ENCODE measurements around the gene CAPN1.

DNA sequence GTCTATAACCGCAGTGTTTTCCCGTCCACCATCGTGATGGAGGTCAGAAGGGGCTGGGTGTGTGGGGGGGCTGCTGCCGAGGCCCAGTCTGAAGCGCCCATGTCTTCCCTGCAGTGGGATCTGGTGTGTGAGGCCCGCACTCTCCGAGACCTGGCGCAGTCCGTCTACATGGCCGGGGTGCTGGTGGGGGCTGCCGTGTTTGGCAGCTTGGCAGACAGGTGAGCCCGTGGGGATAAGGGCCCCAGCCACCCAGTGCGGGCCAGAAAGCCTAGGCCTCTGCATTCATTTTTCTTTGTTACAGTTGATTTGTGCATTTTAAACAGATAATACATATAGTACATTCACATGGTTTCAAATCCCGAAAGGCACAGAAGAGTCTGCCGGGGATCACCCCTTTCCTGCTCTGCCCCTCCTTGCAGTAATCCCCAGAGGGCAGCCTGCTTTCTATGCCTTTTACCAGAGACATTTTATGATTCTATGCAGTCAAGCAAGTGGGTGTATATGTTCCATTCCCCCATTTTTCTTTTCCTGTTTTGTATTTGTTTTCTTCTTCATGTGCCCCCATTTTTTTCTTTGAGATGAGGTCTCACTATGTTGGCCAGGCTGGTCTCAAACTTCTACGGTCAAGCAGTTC lies 32.6 kb downstream of the CAPN1 start:
- TF ChIP-seq, protein P1, sequence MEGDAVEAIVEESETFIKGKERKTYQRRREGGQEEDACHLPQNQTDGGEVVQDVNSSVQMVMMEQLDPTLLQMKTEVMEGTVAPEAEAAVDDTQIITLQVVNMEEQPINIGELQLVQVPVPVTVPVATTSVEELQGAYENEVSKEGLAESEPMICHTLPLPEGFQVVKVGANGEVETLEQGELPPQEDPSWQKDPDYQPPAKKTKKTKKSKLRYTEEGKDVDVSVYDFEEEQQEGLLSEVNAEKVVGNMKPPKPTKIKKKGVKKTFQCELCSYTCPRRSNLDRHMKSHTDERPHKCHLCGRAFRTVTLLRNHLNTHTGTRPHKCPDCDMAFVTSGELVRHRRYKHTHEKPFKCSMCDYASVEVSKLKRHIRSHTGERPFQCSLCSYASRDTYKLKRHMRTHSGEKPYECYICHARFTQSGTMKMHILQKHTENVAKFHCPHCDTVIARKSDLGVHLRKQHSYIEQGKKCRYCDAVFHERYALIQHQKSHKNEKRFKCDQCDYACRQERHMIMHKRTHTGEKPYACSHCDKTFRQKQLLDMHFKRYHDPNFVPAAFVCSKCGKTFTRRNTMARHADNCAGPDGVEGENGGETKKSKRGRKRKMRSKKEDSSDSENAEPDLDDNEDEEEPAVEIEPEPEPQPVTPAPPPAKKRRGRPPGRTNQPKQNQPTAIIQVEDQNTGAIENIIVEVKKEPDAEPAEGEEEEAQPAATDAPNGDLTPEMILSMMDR (IDR thresholded peaks at IDR 0.05): no peak
- TF ChIP-seq POLR2A (IDR thresholded peaks at IDR 0.05): no peak

All from upper lobe of left lung (tissue), 4 donors.